Ascending aorta (tissue), 2 donors: ENCODE results near the gene TASP1. TPM values are rescaled to one million over a fixed set of nuclear protein-coding genes. Genes with fewer than 3 reads are reported as not detected.

Experiments used
- DNase-seq, 2 donors: peaks; one replicate each; pipeline ENCODE4 v3.0.0-alpha.2; 2019; ENCODE audit warnings: low spot score in 2 of 2
- H3K27ac ChIP-seq, 2 donors: fragments of 200-600 bp; sonication (generic); one replicate each; pipeline ENCODE4 v1.5.1; 2016 to 2017; ENCODE audit warnings: mild to moderate bottlenecking in 1 of 2
- H3K27me3 ChIP-seq: fragments of 200-600 bp; sonication (generic); one replicate; pipeline ENCODE4 v1.5.1; 2017
- H3K36me3 ChIP-seq, 2 donors: fragments of 200-600 bp; sonication (generic); one replicate each; pipeline ENCODE4 v1.5.1; 2016
- H3K4me1 ChIP-seq, 2 donors: fragments of 200-600 bp; sonication (generic); one replicate each; pipeline ENCODE4 v1.5.1; 2016 to 2017; ENCODE audit warnings: mild to moderate bottlenecking in 1 of 2
- H3K4me3 ChIP-seq, 2 donors: fragments of 200-600 bp; sonication (generic); one replicate each; pipeline ENCODE4 v1.5.1; 2016 to 2017; ENCODE audit warnings: mild to moderate bottlenecking in 1 of 2
- H3K9me3 ChIP-seq, 2 donors: fragments of 200-600 bp; sonication (generic); one replicate each; pipeline ENCODE4 v1.5.1; 2016
- CTCF ChIP-seq, 3 experiments: fragments of 200-600 bp in 2 of 3; fragments of 450-650 bp in 1 of 3; sonication (generic) in 2 of 3; IDR thresholded peaks; one replicate each; pipeline ENCODE4 v1.5.1; 2016 to 2019; ENCODE audit warnings: antibody characterized with exemption in 3 of 3, mild to moderate bottlenecking in 1 of 3, moderate library complexity in 1 of 3
- intact Hi-C: fragments of 100-400 bp; cut with DNase I; formaldehyde crosslinking; loops from one replicate; pipeline ENCODE4 v1.15.1; 2023
- total RNA-seq: library from RNA; depleted of rRNA; stranded (reverse); fragments of >200 nt; gene quantifications from one replicate; pipeline ENCODE4 v1.1.0, GENCODE V29; 2016

Gene TASP1
- total RNA-seq, 1 donor from 2014 or later, result 17.2 TPM

GRCh38 chr20:13342469-13343242 is 296.1 kb downstream of the TASP1 start:
- Histone ChIP-seq H3K27me3 (no peaks in the 10 kb centered on the region), H3K27ac (no peak overlapping the region), H3K4me3 (no peak overlapping the region), H3K36me3 (no peaks in the 10 kb centered on the region), H3K4me1 (peaks cover 0 to 3% of the 10 kb centered on the region in 2 donors), H3K9me3 (no peaks in the 10 kb centered on the region)
- no peak for DNase-seq
- intact Hi-C loops, result no loop called here
- TF ChIP-seq CTCF (IDR thresholded peaks at IDR 0.05), result no peak

- H3K27me3 ChIP-seq, result no peaks in the 10 kb centered on the region
- intact Hi-C loops, result no loop called here
- no peaks in the 10 kb centered on the region for H3K9me3 ChIP-seq
- TF ChIP-seq CTCF (IDR thresholded peaks at IDR 0.05), result no peak
- no peak overlapping the region for H3K27ac ChIP-seq
- no peak overlapping the region for H3K4me3 ChIP-seq
- no peak for DNase-seq
- H3K4me1 ChIP-seq, result peaks cover 0 to 3% of the 10 kb centered on the region in 2 donors
- H3K36me3 ChIP-seq, result no peaks in the 10 kb centered on the region
Measured at GRCh38 chr20:13341737-13342393, 296.9 kb downstream of the TASP1 start.

- TF ChIP-seq CTCF (IDR thresholded peaks at IDR 0.05), result no peak
Measured at GRCh38 chr20:13340088-13340487, 298.6 kb downstream of the TASP1 start.

More at GRCh38 chr20:13340088-13340487, 298.6 kb downstream of the TASP1 start:
- DNase-seq, result no peak
- H3K36me3 ChIP-seq, result no peaks in the 10 kb centered on the region
- no peaks in the 10 kb centered on the region for H3K4me1 ChIP-seq
- H3K4me3 ChIP-seq, result no peak overlapping the region
- H3K27me3 ChIP-seq, result no peaks in the 10 kb centered on the region
- intact Hi-C loops, result no loop called here
- H3K9me3 ChIP-seq, result no peaks in the 10 kb centered on the region
- no peak overlapping the region for H3K27ac ChIP-seq

Other genes starting within 250 kb of the TASP1 start
- gene ESF1, start 146.0 kb upstream of the TASP1 start, total RNA-seq, result 5.7 TPM
- 84.3 TPM for gene NDUFAF5, start 146.1 kb upstream of the TASP1 start, total RNA-seq